Measurements from ENCODE around the gene LRP1. TPM values are rescaled to one million over a fixed set of nuclear protein-coding genes. Genes with fewer than 3 reads are reported as not detected.

LRP1 gene
- total and polyA plus RNA-seq, 2 of the 13 experiments (the other 11 are each of a cell fraction or from before 2014, with no cell fraction given): 14.7 to 30.8 TPM

DNA sequence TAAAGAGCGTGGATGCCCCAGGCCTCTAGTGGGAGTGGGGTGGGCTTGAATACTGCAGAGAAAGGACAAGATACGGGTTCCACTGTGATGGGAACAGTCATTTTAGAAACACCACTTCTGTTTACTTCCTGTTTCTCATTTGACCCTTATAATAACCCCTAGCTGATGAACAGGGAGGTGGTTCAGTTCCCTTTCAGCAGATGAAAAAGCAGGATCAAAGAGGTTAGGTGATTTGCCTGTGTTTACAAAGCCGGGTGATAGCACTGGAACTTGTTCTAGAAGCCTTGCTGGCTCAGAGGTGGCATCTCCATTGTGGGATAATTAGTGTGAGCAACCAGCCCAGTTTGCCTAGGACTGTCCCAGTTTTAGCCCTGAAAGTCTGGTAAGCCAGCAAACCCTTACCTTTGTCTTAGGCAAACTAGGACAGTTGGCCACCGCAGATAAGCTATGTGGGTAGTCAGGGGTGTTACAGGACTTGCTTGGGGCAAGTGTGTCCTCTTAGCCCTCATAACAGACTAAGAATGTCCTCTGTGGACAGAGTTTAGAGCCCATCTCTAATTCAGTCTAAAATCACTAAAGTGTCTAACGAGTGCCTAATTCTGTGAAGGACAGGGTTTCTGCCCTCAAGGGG, 26.6 kb downstream of the LRP1 start (continued):
- TF ChIP-seq, protein P1, sequence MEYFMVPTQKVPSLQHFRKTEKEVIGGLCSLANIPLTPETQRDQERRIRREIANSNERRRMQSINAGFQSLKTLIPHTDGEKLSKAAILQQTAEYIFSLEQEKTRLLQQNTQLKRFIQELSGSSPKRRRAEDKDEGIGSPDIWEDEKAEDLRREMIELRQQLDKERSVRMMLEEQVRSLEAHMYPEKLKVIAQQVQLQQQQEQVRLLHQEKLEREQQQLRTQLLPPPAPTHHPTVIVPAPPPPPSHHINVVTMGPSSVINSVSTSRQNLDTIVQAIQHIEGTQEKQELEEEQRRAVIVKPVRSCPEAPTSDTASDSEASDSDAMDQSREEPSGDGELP (IDR thresholded peaks at IDR 0.05; ENCODE audit: borderline replicate concordance, low read depth): no peak
- TF ChIP-seq MED1 (CRISPR knock-in tag; IDR thresholded peaks at IDR 0.05) (peak; percentile 49), HNRNPL (IDR thresholded peaks at IDR 0.05; ENCODE audit: low read depth, low read length) (no peak), SOX5 (CRISPR knock-in tag; IDR thresholded peaks at IDR 0.05; ENCODE audit: borderline replicate concordance) (peak; percentile 82; the same call in 1 of the 2 replicates), FOXO1 (CRISPR knock-in tag; IDR thresholded peaks at IDR 0.05) (no peak), ZNF383 (CRISPR knock-in tag; IDR thresholded peaks at IDR 0.05; ENCODE audit: borderline replicate concordance) (no peak), EZH2 (conservative IDR thresholded peaks at IDR 0.05; ENCODE audit: low read depth, low read length) (no peak), NFKBIZ (CRISPR knock-in tag; IDR thresholded peaks at IDR 0.05) (no peak), CCAR2 (optimal IDR thresholded peaks at IDR 0.05; ENCODE audit: low read depth, low read length) (no peak), KLF13 (CRISPR knock-in tag; IDR thresholded peaks at IDR 0.05) (no peak), MTA1 (CRISPR knock-in tag; IDR thresholded peaks at IDR 0.05; ENCODE audit: borderline replicate concordance) (no peak), PAWR (CRISPR knock-in tag; IDR thresholded peaks at IDR 0.05; ENCODE audit: borderline replicate concordance) (no peak), PAF1 (CRISPR knock-in tag; IDR thresholded peaks at IDR 0.05) (no peak)
- TF ChIP-seq, protein P2, sequence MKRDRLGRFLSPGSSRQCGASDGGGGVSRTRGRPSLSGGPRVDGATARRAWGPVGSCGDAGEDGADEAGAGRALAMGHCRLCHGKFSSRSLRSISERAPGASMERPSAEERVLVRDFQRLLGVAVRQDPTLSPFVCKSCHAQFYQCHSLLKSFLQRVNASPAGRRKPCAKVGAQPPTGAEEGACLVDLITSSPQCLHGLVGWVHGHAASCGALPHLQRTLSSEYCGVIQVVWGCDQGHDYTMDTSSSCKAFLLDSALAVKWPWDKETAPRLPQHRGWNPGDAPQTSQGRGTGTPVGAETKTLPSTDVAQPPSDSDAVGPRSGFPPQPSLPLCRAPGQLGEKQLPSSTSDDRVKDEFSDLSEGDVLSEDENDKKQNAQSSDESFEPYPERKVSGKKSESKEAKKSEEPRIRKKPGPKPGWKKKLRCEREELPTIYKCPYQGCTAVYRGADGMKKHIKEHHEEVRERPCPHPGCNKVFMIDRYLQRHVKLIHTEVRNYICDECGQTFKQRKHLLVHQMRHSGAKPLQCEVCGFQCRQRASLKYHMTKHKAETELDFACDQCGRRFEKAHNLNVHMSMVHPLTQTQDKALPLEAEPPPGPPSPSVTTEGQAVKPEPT (CRISPR knock-in tag; IDR thresholded peaks at IDR 0.05; ENCODE audit: low read depth): no peak
- TF ChIP-seq, protein P3, sequence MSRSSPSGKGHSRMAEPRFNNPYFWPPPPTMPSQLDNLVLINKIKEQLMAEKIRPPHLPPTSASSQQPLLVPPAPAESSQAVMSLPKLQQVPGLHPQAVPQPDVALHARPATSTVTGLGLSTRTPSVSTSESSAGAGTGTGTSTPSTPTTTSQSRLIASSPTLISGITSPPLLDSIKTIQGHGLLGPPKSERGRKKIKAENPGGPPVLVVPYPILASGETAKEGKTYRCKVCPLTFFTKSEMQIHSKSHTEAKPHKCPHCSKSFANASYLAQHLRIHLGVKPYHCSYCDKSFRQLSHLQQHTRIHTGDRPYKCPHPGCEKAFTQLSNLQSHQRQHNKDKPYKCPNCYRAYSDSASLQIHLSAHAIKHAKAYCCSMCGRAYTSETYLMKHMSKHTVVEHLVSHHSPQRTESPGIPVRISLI (CRISPR knock-in tag; IDR thresholded peaks at IDR 0.05; ENCODE audit: borderline replicate concordance): no peak
- TF ChIP-seq, protein P4, sequence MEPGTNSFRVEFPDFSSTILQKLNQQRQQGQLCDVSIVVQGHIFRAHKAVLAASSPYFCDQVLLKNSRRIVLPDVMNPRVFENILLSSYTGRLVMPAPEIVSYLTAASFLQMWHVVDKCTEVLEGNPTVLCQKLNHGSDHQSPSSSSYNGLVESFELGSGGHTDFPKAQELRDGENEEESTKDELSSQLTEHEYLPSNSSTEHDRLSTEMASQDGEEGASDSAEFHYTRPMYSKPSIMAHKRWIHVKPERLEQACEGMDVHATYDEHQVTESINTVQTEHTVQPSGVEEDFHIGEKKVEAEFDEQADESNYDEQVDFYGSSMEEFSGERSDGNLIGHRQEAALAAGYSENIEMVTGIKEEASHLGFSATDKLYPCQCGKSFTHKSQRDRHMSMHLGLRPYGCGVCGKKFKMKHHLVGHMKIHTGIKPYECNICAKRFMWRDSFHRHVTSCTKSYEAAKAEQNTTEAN (CRISPR knock-in tag; conservative IDR thresholded peaks at IDR 0.05): no peak
- TF ChIP-seq, protein P5, sequence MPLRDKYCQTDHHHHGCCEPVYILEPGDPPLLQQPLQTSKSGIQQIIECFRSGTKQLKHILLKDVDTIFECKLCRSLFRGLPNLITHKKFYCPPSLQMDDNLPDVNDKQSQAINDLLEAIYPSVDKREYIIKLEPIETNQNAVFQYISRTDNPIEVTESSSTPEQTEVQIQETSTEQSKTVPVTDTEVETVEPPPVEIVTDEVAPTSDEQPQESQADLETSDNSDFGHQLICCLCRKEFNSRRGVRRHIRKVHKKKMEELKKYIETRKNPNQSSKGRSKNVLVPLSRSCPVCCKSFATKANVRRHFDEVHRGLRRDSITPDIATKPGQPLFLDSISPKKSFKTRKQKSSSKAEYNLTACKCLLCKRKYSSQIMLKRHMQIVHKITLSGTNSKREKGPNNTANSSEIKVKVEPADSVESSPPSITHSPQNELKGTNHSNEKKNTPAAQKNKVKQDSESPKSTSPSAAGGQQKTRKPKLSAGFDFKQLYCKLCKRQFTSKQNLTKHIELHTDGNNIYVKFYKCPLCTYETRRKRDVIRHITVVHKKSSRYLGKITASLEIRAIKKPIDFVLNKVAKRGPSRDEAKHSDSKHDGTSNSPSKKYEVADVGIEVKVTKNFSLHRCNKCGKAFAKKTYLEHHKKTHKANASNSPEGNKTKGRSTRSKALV (CRISPR knock-in tag; IDR thresholded peaks at IDR 0.05): no peak
- TF ChIP-seq, protein P6, sequence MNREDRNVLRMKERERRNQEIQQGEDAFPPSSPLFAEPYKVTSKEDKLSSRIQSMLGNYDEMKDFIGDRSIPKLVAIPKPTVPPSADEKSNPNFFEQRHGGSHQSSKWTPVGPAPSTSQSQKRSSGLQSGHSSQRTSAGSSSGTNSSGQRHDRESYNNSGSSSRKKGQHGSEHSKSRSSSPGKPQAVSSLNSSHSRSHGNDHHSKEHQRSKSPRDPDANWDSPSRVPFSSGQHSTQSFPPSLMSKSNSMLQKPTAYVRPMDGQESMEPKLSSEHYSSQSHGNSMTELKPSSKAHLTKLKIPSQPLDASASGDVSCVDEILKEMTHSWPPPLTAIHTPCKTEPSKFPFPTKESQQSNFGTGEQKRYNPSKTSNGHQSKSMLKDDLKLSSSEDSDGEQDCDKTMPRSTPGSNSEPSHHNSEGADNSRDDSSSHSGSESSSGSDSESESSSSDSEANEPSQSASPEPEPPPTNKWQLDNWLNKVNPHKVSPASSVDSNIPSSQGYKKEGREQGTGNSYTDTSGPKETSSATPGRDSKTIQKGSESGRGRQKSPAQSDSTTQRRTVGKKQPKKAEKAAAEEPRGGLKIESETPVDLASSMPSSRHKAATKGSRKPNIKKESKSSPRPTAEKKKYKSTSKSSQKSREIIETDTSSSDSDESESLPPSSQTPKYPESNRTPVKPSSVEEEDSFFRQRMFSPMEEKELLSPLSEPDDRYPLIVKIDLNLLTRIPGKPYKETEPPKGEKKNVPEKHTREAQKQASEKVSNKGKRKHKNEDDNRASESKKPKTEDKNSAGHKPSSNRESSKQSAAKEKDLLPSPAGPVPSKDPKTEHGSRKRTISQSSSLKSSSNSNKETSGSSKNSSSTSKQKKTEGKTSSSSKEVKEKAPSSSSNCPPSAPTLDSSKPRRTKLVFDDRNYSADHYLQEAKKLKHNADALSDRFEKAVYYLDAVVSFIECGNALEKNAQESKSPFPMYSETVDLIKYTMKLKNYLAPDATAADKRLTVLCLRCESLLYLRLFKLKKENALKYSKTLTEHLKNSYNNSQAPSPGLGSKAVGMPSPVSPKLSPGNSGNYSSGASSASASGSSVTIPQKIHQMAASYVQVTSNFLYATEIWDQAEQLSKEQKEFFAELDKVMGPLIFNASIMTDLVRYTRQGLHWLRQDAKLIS (CRISPR knock-in tag; IDR thresholded peaks at IDR 0.05): no peak

All from HepG2 (cell line).